Endodermal cell (in vitro differentiated cells): ENCODE results near the gene CEP44. TPM values are rescaled to one million over a fixed set of nuclear protein-coding genes. Genes with fewer than 3 reads are reported as not detected.

Source experiments
- DNase-seq: peaks from one replicate; pipeline ENCODE4 v3.0.0-alpha.2; 2017
- H3K27ac ChIP-seq: 2 replicates; pipeline ENCODE4 v1.5.1; 2013; ENCODE audit warnings: mild to moderate bottlenecking, low read depth, low read length, moderate library complexity
- H3K27me3 ChIP-seq: 2 replicates; pipeline ENCODE4 v1.6.1; 2013; ENCODE audit warnings: mild to moderate bottlenecking, low read length, moderate library complexity; ENCODE audit not compliant: insufficient read depth, control insufficient read depth, poor library complexity, severe bottlenecking
- H3K36me3 ChIP-seq: 2 replicates; pipeline ENCODE4 v1.7.0; 2013; ENCODE audit warnings: mild to moderate bottlenecking, low read length, moderate library complexity; ENCODE audit not compliant: control insufficient read depth, insufficient read depth
- H3K4me1 ChIP-seq: one replicate; pipeline ENCODE4 v1.7.0; 2013; ENCODE audit warnings: low read length; ENCODE audit not compliant: control insufficient read depth, insufficient read depth
- H3K4me3 ChIP-seq: 2 replicates; pipeline ENCODE4 v1.5.1; 2013; ENCODE audit warnings: mild to moderate bottlenecking, low read length, moderate library complexity
- H3K9ac ChIP-seq: 2 replicates; pipeline ENCODE4 v1.6.1; 2013; ENCODE audit warnings: mild to moderate bottlenecking, low read length, moderate library complexity; ENCODE audit not compliant: poor library complexity, severe bottlenecking; ENCODE audit errors: extremely low read depth
- H3K9me3 ChIP-seq: 2 replicates; pipeline ENCODE4 v1.6.1; 2013; ENCODE audit warnings: mild to moderate bottlenecking, low read length, moderate library complexity; ENCODE audit not compliant: control insufficient read depth
- H3K27ac Mint-ChIP-seq: 2 replicates; pipeline ENCODE4 v1.8.0; 2020; ENCODE audit warnings: mixed read lengths
- H3K27me3 Mint-ChIP-seq: 2 replicates; pipeline ENCODE4 v1.8.0; 2021; ENCODE audit warnings: mild to moderate bottlenecking, mixed read lengths; ENCODE audit not compliant: insufficient read depth
- H3K36me3 Mint-ChIP-seq: 2 replicates; pipeline ENCODE4 v1.8.0; 2020; ENCODE audit warnings: low read depth, mixed read lengths
- H3K4me1 Mint-ChIP-seq: 2 replicates; pipeline ENCODE4 v1.8.0; 2020; ENCODE audit warnings: mixed read lengths
- H3K4me3 Mint-ChIP-seq: 2 replicates; pipeline ENCODE4 v1.8.0; 2020; ENCODE audit warnings: mild to moderate bottlenecking, moderate library complexity, mixed read lengths
- H3K9me3 Mint-ChIP-seq: 2 replicates; pipeline ENCODE4 v1.8.0; 2020; ENCODE audit warnings: mild to moderate bottlenecking, mixed read lengths
- WGBS, 2 experiments: methylation state at CpG; one replicate each; pipeline versions ENCODE4 v1.1.5 to v1.1.7; 2013; ENCODE audit warnings: missing lambda C conversion rate in 2 of 2, mixed read lengths in 1 of 2; ENCODE audit not compliant: insufficient coverage in 1 of 2, insufficient read length in 1 of 2; 5-methylcytosine and 5-hydroxymethylcytosine counted together
- total RNA-seq, 2 donors: library from RNA; stranded (reverse); fragmentation: NEBNext Ultra II Directional in 1 of 2; extraction: Animal tissue kit (Norgen Biotek cat#: 25700) in 1 of 2; gene quantifications; 2 replicates in 1 of 2; 3 replicates in 1 of 2; pipeline ENCODE4 v1.2.1, GENCODE V29; 2021
- TF ChIP-seq, protein P1 (sequence below): fragments of 200-600 bp; sonication (generic); conservative IDR thresholded peaks from 2 replicates; pipeline ENCODE4 v1.5.0; 2021; ENCODE audit warnings: antibody characterized with exemption, mild to moderate bottlenecking

Gene CEP44
- total RNA-seq, 2 donors from 2014 or later, result 21.5 to 24.9 TPM

DNA sequence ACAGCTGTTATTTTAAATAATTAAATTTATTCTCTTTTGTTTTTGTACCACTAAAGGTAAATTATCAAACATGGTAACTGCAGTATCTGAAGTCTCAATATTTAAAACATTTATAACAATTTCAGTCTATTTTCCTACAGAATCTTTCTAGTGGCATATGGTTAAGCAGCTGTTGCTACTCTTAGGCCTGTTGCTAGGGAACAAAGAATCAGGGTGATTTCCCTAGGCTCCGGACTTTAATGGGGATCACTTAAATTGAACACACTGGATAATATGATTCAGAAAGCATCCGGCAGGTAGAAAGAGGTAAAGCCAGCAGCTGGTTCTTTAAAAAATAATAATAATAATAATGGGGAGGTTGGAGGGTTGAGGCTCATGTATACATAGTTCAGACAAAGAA is 17.8 kb upstream of the CEP44 start:
- WGBS, 2 experiments, result 92 to 100% methylated on average over 2 of the region's 2 CpGs
- H3K36me3 Mint-ChIP-seq, result no peaks in the 10 kb centered on the region
- no peaks in the 10 kb centered on the region for H3K9me3 ChIP-seq
- H3K36me3 ChIP-seq, result no peaks in the 10 kb centered on the region
- DNase-seq, result no peak
- no peak overlapping the region for H3K4me3 ChIP-seq
- no peaks in the 10 kb centered on the region for H3K4me1 Mint-ChIP-seq
- TF ChIP-seq, protein P1, sequence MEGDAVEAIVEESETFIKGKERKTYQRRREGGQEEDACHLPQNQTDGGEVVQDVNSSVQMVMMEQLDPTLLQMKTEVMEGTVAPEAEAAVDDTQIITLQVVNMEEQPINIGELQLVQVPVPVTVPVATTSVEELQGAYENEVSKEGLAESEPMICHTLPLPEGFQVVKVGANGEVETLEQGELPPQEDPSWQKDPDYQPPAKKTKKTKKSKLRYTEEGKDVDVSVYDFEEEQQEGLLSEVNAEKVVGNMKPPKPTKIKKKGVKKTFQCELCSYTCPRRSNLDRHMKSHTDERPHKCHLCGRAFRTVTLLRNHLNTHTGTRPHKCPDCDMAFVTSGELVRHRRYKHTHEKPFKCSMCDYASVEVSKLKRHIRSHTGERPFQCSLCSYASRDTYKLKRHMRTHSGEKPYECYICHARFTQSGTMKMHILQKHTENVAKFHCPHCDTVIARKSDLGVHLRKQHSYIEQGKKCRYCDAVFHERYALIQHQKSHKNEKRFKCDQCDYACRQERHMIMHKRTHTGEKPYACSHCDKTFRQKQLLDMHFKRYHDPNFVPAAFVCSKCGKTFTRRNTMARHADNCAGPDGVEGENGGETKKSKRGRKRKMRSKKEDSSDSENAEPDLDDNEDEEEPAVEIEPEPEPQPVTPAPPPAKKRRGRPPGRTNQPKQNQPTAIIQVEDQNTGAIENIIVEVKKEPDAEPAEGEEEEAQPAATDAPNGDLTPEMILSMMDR, result no peak
- H3K4me3 Mint-ChIP-seq, result no peak overlapping the region
- H3K27me3 Mint-ChIP-seq, result no peaks in the 10 kb centered on the region
- no peaks in the 10 kb centered on the region for H3K9me3 Mint-ChIP-seq
- H3K27ac Mint-ChIP-seq, result no peak overlapping the region
- no peak overlapping the region for H3K27ac ChIP-seq
- H3K9ac ChIP-seq, result no peak overlapping the region
- no peaks in the 10 kb centered on the region for H3K4me1 ChIP-seq
- no peaks in the 10 kb centered on the region for H3K27me3 ChIP-seq

GRCh38 chr4:174266416-174266815 is 17.3 kb upstream of the CEP44 start:
- no peak for DNase-seq
- Histone ChIP-seq H3K4me3 (no peak overlapping the region), H3K27me3 (no peaks in the 10 kb centered on the region), H3K9ac (no peak overlapping the region), H3K9me3 (no peaks in the 10 kb centered on the region), H3K36me3 (no peaks in the 10 kb centered on the region), H3K27ac (no peak overlapping the region), H3K4me1 (no peaks in the 10 kb centered on the region)
- Mint-ChIP-seq H3K27me3 (no peaks in the 10 kb centered on the region), H3K4me1 (no peaks in the 10 kb centered on the region), H3K4me3 (no peak overlapping the region), H3K27ac (no peak overlapping the region), H3K36me3 (no peaks in the 10 kb centered on the region), H3K9me3 (no peaks in the 10 kb centered on the region)
- TF ChIP-seq, protein P1, result no peak
- WGBS, 2 experiments, result 71 to 75% methylated on average over 2 of the region's 2 CpGs

DNA sequence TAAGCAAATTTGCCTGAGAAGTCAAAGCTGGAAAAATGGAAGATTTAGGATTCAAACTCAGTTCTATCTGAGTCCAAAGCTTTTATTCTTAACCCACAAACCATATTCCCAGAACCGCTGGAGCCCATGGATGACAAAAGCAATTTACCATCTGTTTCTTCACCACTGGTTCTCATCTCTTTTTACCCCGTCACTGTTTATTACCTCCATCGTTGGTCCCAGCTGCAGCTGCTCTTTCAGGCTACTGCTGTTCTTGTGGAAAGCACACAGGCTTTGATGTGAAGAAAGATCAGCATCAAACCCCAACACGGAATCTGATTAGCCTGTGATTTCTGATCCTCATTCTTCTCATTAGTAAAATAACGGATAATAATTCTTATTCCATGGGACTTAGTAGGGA is 9.8 kb upstream of the CEP44 start:
- Mint-ChIP-seq H3K4me1 (no peaks in the 10 kb centered on the region), H3K9me3 (no peaks in the 10 kb centered on the region), H3K27ac (no peak overlapping the region), H3K36me3 (no peaks in the 10 kb centered on the region), H3K27me3 (no peaks in the 10 kb centered on the region), H3K4me3 (no peak overlapping the region)
- Histone ChIP-seq H3K9ac (no peak overlapping the region), H3K4me3 (no peak overlapping the region), H3K27me3 (no peaks in the 10 kb centered on the region), H3K4me1 (no peaks in the 10 kb centered on the region), H3K9me3 (no peaks in the 10 kb centered on the region), H3K36me3 (no peaks in the 10 kb centered on the region), H3K27ac (no peak overlapping the region)
- 92 to 93% methylated on average over 4 to 5 of the region's 5 CpGs for WGBS, 2 experiments
- TF ChIP-seq, protein P1, result no peak
- DNase-seq, result no peak
